Stomach (tissue), 4 donors: ENCODE measurements around the gene EFNA3.

Source experiments
- CTCF ChIP-seq, 7 experiments: fragments of 450-650 bp in 4 of 7; fragments of 200-600 bp in 3 of 7; sonication (generic) in 3 of 7; IDR thresholded peaks; one replicate each; pipeline ENCODE4 v1.5.1; 2016 to 2019; ENCODE audit warnings: antibody characterized with exemption in 7 of 7, control low read depth in 2 of 7, mild to moderate bottlenecking in 1 of 7
- EP300 ChIP-seq: sonication (generic); formaldehyde crosslinking; IDR thresholded peaks from one replicate; pipeline ENCODE4 v1.6.1; 2017; ENCODE audit warnings: antibody characterized with exemption
- POLR2A ChIP-seq, 4 donors: fragments of 450-650 bp; IDR thresholded peaks; one replicate each; pipeline ENCODE4 v1.6.1; 2016; ENCODE audit warnings: antibody characterized with exemption in 4 of 4, control low read depth in 2 of 4, mild to moderate bottlenecking in 1 of 4, moderate library complexity in 1 of 4

GRCh38 chr1:155110826-155111225, 32.2 kb downstream of the EFNA3 start:
- TF ChIP-seq CTCF (IDR thresholded peaks at IDR 0.05): no peak
- TF ChIP-seq POLR2A (IDR thresholded peaks at IDR 0.05): no peak
- no peak for TF ChIP-seq EP300
